Peyer's patch (tissue), 4 donors: ENCODE results near the gene SLC25A14.

Experiments
- CTCF ChIP-seq, 6 experiments: fragments of 450-650 bp in 4 of 6; fragments of 200-600 bp in 2 of 6; sonication (generic) in 1 of 6; IDR thresholded peaks; one replicate each; pipeline ENCODE4 v1.5.1; 2017 to 2019; ENCODE audit warnings: antibody characterized with exemption in 6 of 6, mild to moderate bottlenecking in 3 of 6, moderate library complexity in 1 of 6
- POLR2A ChIP-seq, 2 donors: fragments of 450-650 bp; IDR thresholded peaks; one replicate each; pipeline ENCODE4 v1.5.1; 2017; ENCODE audit warnings: antibody characterized with exemption in 2 of 2, mild to moderate bottlenecking in 2 of 2, moderate library complexity in 2 of 2

- no peak for TF ChIP-seq CTCF (IDR thresholded peaks at IDR 0.05)
- TF ChIP-seq POLR2A (IDR thresholded peaks at IDR 0.05): no peak
Observed at GRCh38 chrX:130295519-130296296, 44.0 kb upstream of the SLC25A14 start.
